H9 (cell line): ENCODE results near the gene AKT1. TPM values are rescaled to one million over a fixed set of nuclear protein-coding genes. Genes with fewer than 3 reads are reported as not detected.

Source experiments
- DNase-seq: peaks from one replicate; pipeline ENCODE4 v3.0.0-alpha.2; 2017
- H2AFZ ChIP-seq: one replicate; pipeline ENCODE4 v1.6.1; 2013; ENCODE audit warnings: mild to moderate bottlenecking, low read length, control low read depth, moderate library complexity
- H2AK5ac ChIP-seq: 2 replicates; pipeline ENCODE4 v1.6.1; 2013; ENCODE audit warnings: low read length, control low read depth, mixed read lengths; ENCODE audit not compliant: insufficient read length
- H2BK120ac ChIP-seq: one replicate; pipeline ENCODE4 v1.6.1; 2013; ENCODE audit warnings: low read depth, mild to moderate bottlenecking, low read length, control low read depth, inconsistent platforms; ENCODE audit not compliant: poor library complexity, severe bottlenecking
- H2BK12ac ChIP-seq: 2 replicates; pipeline ENCODE4 v1.6.1; 2013; ENCODE audit warnings: low read length, control low read depth, mixed read lengths, low read depth; ENCODE audit not compliant: insufficient read length
- H2BK15ac ChIP-seq: 2 replicates; pipeline ENCODE4 v1.6.1; 2013; ENCODE audit warnings: low read depth, low read length, control low read depth
- H2BK20ac ChIP-seq: one replicate; pipeline ENCODE4 v1.6.1; 2013; ENCODE audit warnings: low read depth, mild to moderate bottlenecking, low read length, control low read depth, inconsistent platforms; ENCODE audit not compliant: poor library complexity, severe bottlenecking
- H2BK5ac ChIP-seq: 2 replicates; pipeline ENCODE4 v1.6.1; 2013; ENCODE audit warnings: low read length, control low read depth, mixed read lengths; ENCODE audit not compliant: insufficient read length
- H3K14ac ChIP-seq: 2 replicates; pipeline ENCODE4 v1.6.1; 2013; ENCODE audit warnings: low read length, control low read depth; ENCODE audit not compliant: insufficient read depth
- H3K18ac ChIP-seq: 2 replicates; pipeline ENCODE4 v1.6.1; 2013; ENCODE audit warnings: low read depth, mild to moderate bottlenecking, mixed read lengths, low read length, control low read depth; ENCODE audit not compliant: insufficient read length
- H3K23ac ChIP-seq: 2 replicates; pipeline ENCODE4 v1.6.1; 2013; ENCODE audit warnings: low read length, control low read depth, mixed read lengths, low read depth; ENCODE audit not compliant: insufficient read length
- H3K23me2 ChIP-seq: 2 replicates; pipeline ENCODE4 v1.6.1; 2013; ENCODE audit warnings: low read depth, mild to moderate bottlenecking, mixed read lengths, low read length, control low read depth; ENCODE audit not compliant: insufficient read length, poor library complexity, severe bottlenecking
- H3K27ac ChIP-seq: 2 replicates; pipeline ENCODE4 v1.5.1; 2013; ENCODE audit warnings: low read length, control low read depth, mixed read lengths, low read depth; ENCODE audit not compliant: insufficient read length
- H3K27me3 ChIP-seq: 2 replicates; pipeline ENCODE4 v1.6.1; 2013; ENCODE audit warnings: low read length, control low read depth, inconsistent platforms; ENCODE audit not compliant: insufficient read depth
- H3K4ac ChIP-seq: 2 replicates; pipeline ENCODE4 v1.6.1; 2013; ENCODE audit warnings: low read depth, mild to moderate bottlenecking, control low read depth, inconsistent platforms, low read length, moderate library complexity
- H3K4me1 ChIP-seq: 2 replicates; pipeline ENCODE4 v1.6.1; 2013; ENCODE audit warnings: low read length, control low read depth, inconsistent platforms; ENCODE audit not compliant: insufficient read depth
- H3K4me2 ChIP-seq: 2 replicates; pipeline ENCODE4 v1.6.1; 2013; ENCODE audit warnings: low read length, control low read depth, mixed read lengths; ENCODE audit not compliant: insufficient read length, insufficient read depth
- H3K56ac ChIP-seq: 2 replicates; pipeline ENCODE4 v1.6.1; 2013; ENCODE audit warnings: low read depth, mild to moderate bottlenecking, mixed read lengths, low read length, control low read depth; ENCODE audit not compliant: insufficient read length
- H3K79me1 ChIP-seq: 2 replicates; pipeline ENCODE4 v1.6.1; 2013; ENCODE audit warnings: low read depth, mild to moderate bottlenecking, moderate library complexity, low read length, control low read depth, inconsistent platforms; ENCODE audit not compliant: insufficient read depth, poor library complexity, severe bottlenecking
- H3K79me2 ChIP-seq: 2 replicates; pipeline ENCODE4 v1.6.1; 2013; ENCODE audit warnings: low read length, control low read depth, inconsistent platforms; ENCODE audit not compliant: insufficient read depth
- H3K9ac ChIP-seq: 2 replicates; pipeline ENCODE4 v1.6.1; 2013; ENCODE audit warnings: low read length, control low read depth, mixed read lengths; ENCODE audit not compliant: insufficient read length; ENCODE audit errors: extremely low read depth
- H3K9me3 ChIP-seq: one replicate; pipeline ENCODE4 v1.6.1; 2013; ENCODE audit warnings: low read depth, low read length, inconsistent platforms; ENCODE audit not compliant: control insufficient read depth
- H3T11ph ChIP-seq: one replicate; pipeline ENCODE4 v1.6.1; 2013; ENCODE audit warnings: mild to moderate bottlenecking, low read length, control low read depth, inconsistent platforms
- H4K20me1 ChIP-seq: one replicate; pipeline ENCODE4 v1.6.1; 2013; ENCODE audit not compliant: control insufficient read depth, insufficient read length, insufficient read depth
- H4K5ac ChIP-seq: 2 replicates; pipeline ENCODE4 v1.6.1; 2013; ENCODE audit warnings: low read depth, mild to moderate bottlenecking, mixed read lengths, low read length, control low read depth; ENCODE audit not compliant: insufficient read length
- H4K8ac ChIP-seq: replicated peaks from 2 replicates; pipeline ENCODE4 v1.6.1; 2013; ENCODE audit warnings: low read length, control low read depth, mixed read lengths, low read depth; ENCODE audit not compliant: insufficient read length
- H4K91ac ChIP-seq: 2 replicates; pipeline ENCODE4 v1.6.1; 2013; ENCODE audit warnings: low read depth, mild to moderate bottlenecking, moderate library complexity, mixed read lengths, low read length, control low read depth; ENCODE audit not compliant: insufficient read length
- H3K27ac Mint-ChIP-seq, 3 experiments: 2 replicates in 2 of 3; 3 replicates in 1 of 3; pipeline ENCODE4 v1.8.0; 2020 to 2021; ENCODE audit warnings: mixed read lengths in 3 of 3, mild to moderate bottlenecking in 1 of 3, moderate library complexity in 1 of 3
- H3K27me3 Mint-ChIP-seq: 2 replicates; pipeline ENCODE4 v1.8.0; 2021; ENCODE audit warnings: low read depth, mild to moderate bottlenecking, moderate library complexity, mixed read lengths
- H3K36me3 Mint-ChIP-seq, 3 experiments: 2 replicates in 2 of 3; 3 replicates in 1 of 3; pipeline ENCODE4 v1.8.0; 2020 to 2021; ENCODE audit warnings: low read depth in 3 of 3, mixed read lengths in 3 of 3; ENCODE audit not compliant: insufficient read depth in 1 of 3
- H3K4me1 Mint-ChIP-seq, 2 experiments: 2 replicates each; pipeline ENCODE4 v1.8.0; 2020; ENCODE audit warnings: mixed read lengths in 2 of 2
- H3K4me3 Mint-ChIP-seq, 2 experiments: 2 replicates in 1 of 2; 3 replicates in 1 of 2; pipeline ENCODE4 v1.8.0; 2020 to 2021; ENCODE audit warnings: mild to moderate bottlenecking in 2 of 2, mixed read lengths in 2 of 2, moderate library complexity in 1 of 2
- H3K9me3 Mint-ChIP-seq, 2 experiments: 2 replicates in 1 of 2; 3 replicates in 1 of 2; pipeline ENCODE4 v1.8.0; 2020; ENCODE audit warnings: mild to moderate bottlenecking in 2 of 2, mixed read lengths in 2 of 2, moderate library complexity in 1 of 2
- WGBS: extraction: QIAGEN DNeasy Blood & Tissue Kit; methylation state at CpG from one replicate; pipeline ENCODE4 v1.1.7; 2013; ENCODE audit warnings: missing lambda C conversion rate, low lambda C conversion rate, mixed read lengths; ENCODE audit not compliant: insufficient read length; ENCODE audit errors: extremely low coverage; 5-methylcytosine and 5-hydroxymethylcytosine counted together
- total RNA-seq: library from RNA; stranded (reverse); gene quantifications from 2 replicates; pipeline ENCODE4 v1.2.1, GENCODE V29; 2021
- TF ChIP-seq, protein P1 (sequence below): fragments of 200-600 bp; sonication (generic); conservative IDR thresholded peaks from 3 replicates; pipeline ENCODE4 v1.8.0; 2021; ENCODE audit warnings: antibody characterized with exemption, mild to moderate bottlenecking

The AKT1 gene
- total RNA-seq, 1 experiment from 2014 or later, result 101 TPM

- TF ChIP-seq, protein P1, sequence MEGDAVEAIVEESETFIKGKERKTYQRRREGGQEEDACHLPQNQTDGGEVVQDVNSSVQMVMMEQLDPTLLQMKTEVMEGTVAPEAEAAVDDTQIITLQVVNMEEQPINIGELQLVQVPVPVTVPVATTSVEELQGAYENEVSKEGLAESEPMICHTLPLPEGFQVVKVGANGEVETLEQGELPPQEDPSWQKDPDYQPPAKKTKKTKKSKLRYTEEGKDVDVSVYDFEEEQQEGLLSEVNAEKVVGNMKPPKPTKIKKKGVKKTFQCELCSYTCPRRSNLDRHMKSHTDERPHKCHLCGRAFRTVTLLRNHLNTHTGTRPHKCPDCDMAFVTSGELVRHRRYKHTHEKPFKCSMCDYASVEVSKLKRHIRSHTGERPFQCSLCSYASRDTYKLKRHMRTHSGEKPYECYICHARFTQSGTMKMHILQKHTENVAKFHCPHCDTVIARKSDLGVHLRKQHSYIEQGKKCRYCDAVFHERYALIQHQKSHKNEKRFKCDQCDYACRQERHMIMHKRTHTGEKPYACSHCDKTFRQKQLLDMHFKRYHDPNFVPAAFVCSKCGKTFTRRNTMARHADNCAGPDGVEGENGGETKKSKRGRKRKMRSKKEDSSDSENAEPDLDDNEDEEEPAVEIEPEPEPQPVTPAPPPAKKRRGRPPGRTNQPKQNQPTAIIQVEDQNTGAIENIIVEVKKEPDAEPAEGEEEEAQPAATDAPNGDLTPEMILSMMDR, result no peak
- Histone ChIP-seq H2AK5ac (no peak overlapping the region), H3K27me3 (no peaks in the 10 kb centered on the region), H3K23me2 (no peaks in the 10 kb centered on the region), H3K4ac (no peak overlapping the region), H3K56ac (no peak overlapping the region), H4K91ac (no peak overlapping the region), H4K8ac (no peak overlapping the region), H2BK5ac (no peak overlapping the region), H2BK12ac (no peak overlapping the region), H2BK20ac (no peak overlapping the region), H3K79me1 (no peaks in the 10 kb centered on the region), H3K9me3 (no peaks in the 10 kb centered on the region), H3T11ph (no peak overlapping the region), H2BK15ac (no peak overlapping the region), H3K14ac (no peak overlapping the region), H2BK120ac (no peak overlapping the region), H3K23ac (no peak overlapping the region), H4K5ac (no peak overlapping the region), H3K4me2 (no peak overlapping the region), H3K27ac (no peak overlapping the region), H3K4me1 (no peaks in the 10 kb centered on the region), H4K20me1 (peaks cover 3% of the 10 kb centered on the region), H2AFZ (no peak overlapping the region), H3K9ac (no peak overlapping the region), H3K79me2 (no peaks in the 10 kb centered on the region), H3K18ac (no peak overlapping the region)
- Mint-ChIP-seq H3K36me3 (peaks cover 0 to 13% (median 7%) of the 10 kb centered on the region in 3 experiments; a peak in 4 of 7 replicates), H3K4me1 (peaks cover 6 to 9% of the 10 kb centered on the region in 2 experiments), H3K27me3 (peaks cover 7% of the 10 kb centered on the region), H3K27ac (no peak overlapping the region), H3K4me3 (no peak overlapping the region), H3K9me3 (no peaks in the 10 kb centered on the region; a peak in 1 of 5 replicates)
- no peak for DNase-seq
- WGBS, result no CpG with 5 or more reads among the region's 18 CpGs
Observed at GRCh38 chr14:104721505-104722431, 73.8 kb downstream of the AKT1 start.

Other genes with a start within 250 kb of the AKT1 start
- gene C14orf180, start 216.0 kb downstream of the AKT1 start, total RNA-seq, result not detected in 2 replicates
- gene TMEM179, start 191.0 kb downstream of the AKT1 start, total RNA-seq, result 11.1 and 11.4 TPM in 2 replicates
- 58.3 and 59.1 TPM in 2 replicates for gene INF2, start 106.1 kb downstream of the AKT1 start, total RNA-seq
- 7.8 and 8.5 TPM in 2 replicates for gene ADSS1, start 71.5 kb downstream of the AKT1 start, total RNA-seq
- gene SIVA1, start 42.6 kb downstream of the AKT1 start, total RNA-seq, result 125 and 128 TPM in 2 replicates
- 5.9 and 6.1 TPM in 2 replicates for gene ZBTB42, start 5.4 kb upstream of the AKT1 start, total RNA-seq
- gene CEP170B, start 69.5 kb upstream of the AKT1 start, total RNA-seq, result 28.5 and 28.8 TPM in 2 replicates
- not detected in 2 replicates for gene PLD4, start 129.1 kb upstream of the AKT1 start, total RNA-seq
- 2.3 and 2.8 TPM in 2 replicates for gene AHNAK2, start 182.6 kb upstream of the AKT1 start, total RNA-seq
- gene CLBA1, start 190.0 kb upstream of the AKT1 start, total RNA-seq, result 2.4 and 3.0 TPM in 2 replicates
- 57.7 and 58.5 TPM in 2 replicates for gene CDCA4, start 225.3 kb upstream of the AKT1 start, total RNA-seq